Measurements from ENCODE around the gene FAT1.

DNA sequence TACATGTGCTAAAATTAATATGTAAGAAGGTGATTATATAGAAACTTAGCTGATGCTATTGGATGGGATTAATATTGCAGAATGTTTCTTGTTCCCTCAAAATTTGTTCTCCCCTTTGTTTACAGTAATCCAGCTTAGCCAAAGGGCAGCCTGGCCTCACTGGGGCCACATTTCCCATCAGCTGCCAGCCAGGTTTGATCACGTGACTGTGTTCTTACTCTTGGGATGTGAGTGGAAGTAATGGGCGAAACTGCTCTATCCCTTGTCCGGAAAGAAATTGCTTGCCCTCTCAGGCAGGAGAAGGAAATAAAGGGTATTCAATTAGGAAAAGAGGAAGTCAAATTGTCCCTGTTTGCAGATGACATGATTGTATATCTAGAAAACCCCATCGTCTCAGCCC lies 44.1 kb upstream of the FAT1 start:
- TF ChIP-seq, protein P1, sequence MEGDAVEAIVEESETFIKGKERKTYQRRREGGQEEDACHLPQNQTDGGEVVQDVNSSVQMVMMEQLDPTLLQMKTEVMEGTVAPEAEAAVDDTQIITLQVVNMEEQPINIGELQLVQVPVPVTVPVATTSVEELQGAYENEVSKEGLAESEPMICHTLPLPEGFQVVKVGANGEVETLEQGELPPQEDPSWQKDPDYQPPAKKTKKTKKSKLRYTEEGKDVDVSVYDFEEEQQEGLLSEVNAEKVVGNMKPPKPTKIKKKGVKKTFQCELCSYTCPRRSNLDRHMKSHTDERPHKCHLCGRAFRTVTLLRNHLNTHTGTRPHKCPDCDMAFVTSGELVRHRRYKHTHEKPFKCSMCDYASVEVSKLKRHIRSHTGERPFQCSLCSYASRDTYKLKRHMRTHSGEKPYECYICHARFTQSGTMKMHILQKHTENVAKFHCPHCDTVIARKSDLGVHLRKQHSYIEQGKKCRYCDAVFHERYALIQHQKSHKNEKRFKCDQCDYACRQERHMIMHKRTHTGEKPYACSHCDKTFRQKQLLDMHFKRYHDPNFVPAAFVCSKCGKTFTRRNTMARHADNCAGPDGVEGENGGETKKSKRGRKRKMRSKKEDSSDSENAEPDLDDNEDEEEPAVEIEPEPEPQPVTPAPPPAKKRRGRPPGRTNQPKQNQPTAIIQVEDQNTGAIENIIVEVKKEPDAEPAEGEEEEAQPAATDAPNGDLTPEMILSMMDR (conservative IDR thresholded peaks at IDR 0.05; ENCODE audit: low read depth, low read length): no peak
- TF ChIP-seq EZH2 (IDR thresholded peaks at IDR 0.05; ENCODE audit: borderline replicate concordance, low read depth, low read length, poor library complexity, severe bottlenecking): no peak

All from A673 (cell line).